Ovary (tissue), 9 donors: ENCODE results near the gene SAMD4A. TPM values are rescaled to one million over a fixed set of nuclear protein-coding genes. Genes with fewer than 3 reads are reported as not detected.

ENCODE experiments used
- DNase-seq, 5 donors: peaks; one replicate each; pipeline ENCODE4 v3.0.0-alpha.2; 2019 to 2020
- H3K27ac ChIP-seq, 2 donors: fragments of 200-600 bp; one replicate each; pipeline versions ENCODE4 v1.5.1 to v1.8.0; 2019 to 2022
- H3K27me3 ChIP-seq: fragments of 200-600 bp; one replicate; pipeline ENCODE4 v1.8.0; 2022
- H3K36me3 ChIP-seq: fragments of 200-600 bp; sonication (generic); one replicate; pipeline ENCODE4 v1.5.1; 2019
- H3K4me1 ChIP-seq: one replicate; pipeline ENCODE4 v1.8.1; 2013; ENCODE audit warnings: mild to moderate bottlenecking, moderate library complexity; ENCODE audit not compliant: insufficient read depth
- H3K4me3 ChIP-seq: fragments of 200-600 bp; sonication (generic); one replicate; pipeline ENCODE4 v1.5.1; 2017
- H3K9me3 ChIP-seq, 2 donors: fragments of 200-600 bp in 1 of 2; sonication (generic) in 1 of 2; one replicate each; pipeline versions ENCODE4 v1.5.1 to v1.8.1; 2013 to 2019; ENCODE audit warnings: mild to moderate bottlenecking in 1 of 2, moderate library complexity in 1 of 2
- EP300 ChIP-seq: sonication (generic); formaldehyde crosslinking; IDR thresholded peaks from one replicate; pipeline ENCODE4 v1.6.1; 2017; ENCODE audit warnings: antibody characterized with exemption
- POLR2A ChIP-seq: fragments of 450-650 bp; IDR thresholded peaks from one replicate; pipeline ENCODE4 v1.6.1; 2017; ENCODE audit warnings: antibody characterized with exemption, mild to moderate bottlenecking, moderate library complexity
- WGBS, 3 donors: extraction: QIAGEN DNeasy Blood & Tissue Kit in 1 of 3; methylation state at CpG; one replicate each; pipeline versions ENCODE4 v1.1.5 to v1.1.7; 2013 to 2017; 5-methylcytosine and 5-hydroxymethylcytosine counted together
- intact Hi-C, 4 donors: fragments of 100-400 bp; cut with DNase I; formaldehyde crosslinking; loops; one replicate each; pipeline versions ENCODE4 v1.11.0 to v1.15.1; 2022 to 2023
- polyA plus RNA-seq, 2 donors: library from polyadenylated mRNA; stranded (reverse); fragments of 200-250 nt in 1 of 2; fragments of 350-450 nt in 1 of 2; fragmentation: Illumina TruSeq in 1 of 2; extraction: RNeasy Lipid Tissue Mini Kit (QIAGEN cat#74804) in 1 of 2; gene quantifications; one replicate each; pipeline ENCODE4 v1.2.3, GENCODE V29; 2013 to 2014
- total RNA-seq, 7 donors: library from RNA; depleted of rRNA in 2 of 7; stranded (reverse); fragments of >200 nt in 2 of 7; fragmentation: NEBNext Ultra II Directional in 3 of 7; extraction: Animal tissue kit (Norgen Biotek cat#: 25700) in 3 of 7; gene quantifications; one replicate each; pipeline versions ENCODE4 v1.1.0 to v1.2.4, GENCODE V29; 2016 to 2023
- TF ChIP-seq, protein P1 (sequence below), 3 donors: fragments of 450-650 bp in 2 of 3; fragments of 200-600 bp in 1 of 3; IDR thresholded peaks; one replicate each; pipeline versions ENCODE4 v1.5.1 to v1.8.0; 2016 to 2022; ENCODE audit warnings: antibody characterized with exemption in 3 of 3, mild to moderate bottlenecking in 1 of 3
- donor health status: DM: no; HTN: no; CAD: no; lungs with moderate emphysema.
- donor health status: DM: no; HTN: no; CAD: no.
- donor health status: Bipolar disorder and iron deficiency.
- donor health status: DM: yes; HTN: yes; CAD: no.
- donor health status: DM: no; HTN: no; CAD: no.
- donor health status: DM: yes; HTN: yes; CAD: no.

The SAMD4A gene
- total and polyA plus RNA-seq, 9 donors, result 2.3 to 22.4 (median 7.3) TPM

GRCh38 chr14:54645639-54646038 lies 78.7 kb downstream of the SAMD4A start:
- DNase-seq, result no peak
- Histone ChIP-seq H3K27me3 (no peaks in the 10 kb centered on the region), H3K9me3 (no peaks in the 10 kb centered on the region), H3K27ac (no peak overlapping the region), H3K4me1 (peaks cover 4% of the 10 kb centered on the region), H3K4me3 (no peak overlapping the region), H3K36me3 (no peaks in the 10 kb centered on the region)
- WGBS, 3 donors, result 12 to 30% (median 23%) methylated on average over 3 of the region's 3 CpGs
- TF ChIP-seq, protein P1, sequence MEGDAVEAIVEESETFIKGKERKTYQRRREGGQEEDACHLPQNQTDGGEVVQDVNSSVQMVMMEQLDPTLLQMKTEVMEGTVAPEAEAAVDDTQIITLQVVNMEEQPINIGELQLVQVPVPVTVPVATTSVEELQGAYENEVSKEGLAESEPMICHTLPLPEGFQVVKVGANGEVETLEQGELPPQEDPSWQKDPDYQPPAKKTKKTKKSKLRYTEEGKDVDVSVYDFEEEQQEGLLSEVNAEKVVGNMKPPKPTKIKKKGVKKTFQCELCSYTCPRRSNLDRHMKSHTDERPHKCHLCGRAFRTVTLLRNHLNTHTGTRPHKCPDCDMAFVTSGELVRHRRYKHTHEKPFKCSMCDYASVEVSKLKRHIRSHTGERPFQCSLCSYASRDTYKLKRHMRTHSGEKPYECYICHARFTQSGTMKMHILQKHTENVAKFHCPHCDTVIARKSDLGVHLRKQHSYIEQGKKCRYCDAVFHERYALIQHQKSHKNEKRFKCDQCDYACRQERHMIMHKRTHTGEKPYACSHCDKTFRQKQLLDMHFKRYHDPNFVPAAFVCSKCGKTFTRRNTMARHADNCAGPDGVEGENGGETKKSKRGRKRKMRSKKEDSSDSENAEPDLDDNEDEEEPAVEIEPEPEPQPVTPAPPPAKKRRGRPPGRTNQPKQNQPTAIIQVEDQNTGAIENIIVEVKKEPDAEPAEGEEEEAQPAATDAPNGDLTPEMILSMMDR (IDR thresholded peaks at IDR 0.05), result no peak
- no peak for TF ChIP-seq POLR2A
- no peak for TF ChIP-seq EP300
- intact Hi-C loops, result no loop called here

DNA sequence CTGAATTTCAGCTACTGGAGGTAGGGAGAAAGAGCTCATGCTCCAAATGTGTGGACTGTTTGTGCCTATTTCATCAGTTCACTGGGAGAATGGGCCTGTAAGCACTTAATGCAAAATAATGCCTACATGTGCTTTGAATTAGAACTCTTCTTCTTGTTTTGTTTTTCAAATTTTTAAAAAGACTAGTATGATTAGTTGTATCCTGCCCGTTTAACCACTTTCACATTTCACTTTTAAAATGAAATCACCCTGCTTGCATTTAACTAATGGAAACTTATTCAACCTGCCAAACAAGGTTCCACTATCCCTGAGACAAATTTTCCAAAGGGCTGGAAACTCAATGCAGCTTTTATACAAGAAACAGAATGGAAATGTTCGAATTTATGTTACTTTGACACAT lies 79.7 kb downstream of the SAMD4A start:
- Histone ChIP-seq H3K36me3 (no peaks in the 10 kb centered on the region), H3K4me1 (peaks cover 4% of the 10 kb centered on the region), H3K27ac (no peak overlapping the region), H3K9me3 (no peaks in the 10 kb centered on the region), H3K27me3 (no peaks in the 10 kb centered on the region), H3K4me3 (no peak overlapping the region)
- TF ChIP-seq POLR2A (no peak), EP300 (no peak)
- TF ChIP-seq, protein P1 (IDR thresholded peaks at IDR 0.05), result no peak
- DNase-seq, result no peak
- 60 to 76% (median 72%) methylated on average over 2 of the region's 2 CpGs for WGBS, 3 donors
- intact Hi-C loops, result no loop called here

DNA sequence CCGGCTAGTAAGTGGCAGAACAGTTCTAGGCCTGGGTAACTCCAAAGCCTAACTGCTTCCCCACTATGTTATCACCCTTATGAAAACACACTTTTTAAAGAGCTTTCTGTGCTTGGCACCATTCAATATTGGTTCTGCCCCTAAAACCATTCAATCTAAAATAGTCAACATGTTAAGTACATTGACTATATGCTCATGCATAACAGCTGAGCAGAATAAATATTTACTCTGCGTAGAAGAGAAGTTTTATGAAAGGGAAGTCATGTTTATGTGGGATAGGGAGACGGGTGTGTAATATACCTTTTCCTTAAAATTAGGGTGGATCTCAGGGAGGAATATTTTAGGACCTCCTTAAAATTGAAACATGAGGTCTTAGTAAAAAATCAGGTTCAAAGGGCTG lies 80.5 kb downstream of the SAMD4A start:
- H3K27me3 ChIP-seq, result no peaks in the 10 kb centered on the region
- no peak overlapping the region for H3K4me3 ChIP-seq
- TF ChIP-seq, protein P1 (IDR thresholded peaks at IDR 0.05), result no peak
- TF ChIP-seq EP300, result no peak
- TF ChIP-seq POLR2A, result no peak
- WGBS, 3 donors, result 98 to 99% (median 99%) methylated on average over 3 of the region's 3 CpGs
- intact Hi-C loops, result no loop called here
- no peak overlapping the region for H3K27ac ChIP-seq
- DNase-seq, result no peak
- peaks cover 6% of the 10 kb centered on the region for H3K4me1 ChIP-seq
- H3K36me3 ChIP-seq, result no peaks in the 10 kb centered on the region
- H3K9me3 ChIP-seq, result no peaks in the 10 kb centered on the region

DNA sequence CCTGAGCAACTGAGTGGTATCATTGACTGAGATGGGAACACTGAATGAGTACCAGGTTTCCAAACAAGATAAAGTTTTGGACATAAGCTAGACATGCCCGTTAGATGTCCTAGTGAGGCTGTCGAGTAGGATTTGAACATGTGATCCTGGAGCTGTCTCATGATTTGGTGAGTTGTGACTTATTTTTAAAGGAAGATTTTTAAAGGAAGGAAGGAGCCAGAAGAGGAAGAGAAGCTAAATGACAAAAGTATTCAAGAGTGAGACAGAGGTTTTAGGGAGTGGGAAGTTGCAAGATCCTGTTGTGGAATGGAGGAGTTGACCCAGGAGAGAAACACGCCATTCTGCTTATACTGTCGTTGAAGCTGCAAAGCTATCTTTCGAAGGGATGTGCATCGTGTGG lies 82.1 kb downstream of the SAMD4A start:
- H3K4me3 ChIP-seq, result no peak overlapping the region
- no peaks in the 10 kb centered on the region for H3K9me3 ChIP-seq
- H3K4me1 ChIP-seq, result peaks cover 6% of the 10 kb centered on the region
- H3K27ac ChIP-seq, result no peak overlapping the region
- TF ChIP-seq POLR2A (no peak), EP300 (no peak)
- TF ChIP-seq, protein P1 (IDR thresholded peaks at IDR 0.05), result no peak
- intact Hi-C loops, result no loop called here
- no peaks in the 10 kb centered on the region for H3K36me3 ChIP-seq
- H3K27me3 ChIP-seq, result no peaks in the 10 kb centered on the region
- WGBS, 3 donors, result 90 to 94% (median 92%) methylated on average over 6 of the region's 6 CpGs
- DNase-seq, result no peak
